Prostate gland (tissue), 2 donors: ENCODE data around the gene KNCN. TPM values are rescaled to one million over a fixed set of nuclear protein-coding genes. Genes with fewer than 3 reads are reported as not detected.

Experiments
- DNase-seq: peaks from one replicate; pipeline ENCODE4 v3.0.0-alpha.2; 2019; ENCODE audit warnings: low spot score
- H3K27ac ChIP-seq, 2 donors: fragments of 200-600 bp; sonication (generic); 2 replicates each; pipeline ENCODE4 v1.5.1; 2017 to 2019
- H3K27me3 ChIP-seq: fragments of 200-600 bp; sonication (generic); replicated peaks from 2 replicates; pipeline ENCODE4 v1.5.1; 2019; ENCODE audit not compliant: insufficient read depth
- H3K36me3 ChIP-seq, 2 donors: fragments of 200-600 bp; sonication (generic); 1 replicate in 1 of 2; 2 replicates in 1 of 2; pipeline versions ENCODE4 v1.5.1 to v1.8.1; 2017 to 2019
- H3K4me1 ChIP-seq: fragments of 200-600 bp; sonication (generic); replicated peaks from 2 replicates; pipeline ENCODE4 v1.5.1; 2019
- H3K4me3 ChIP-seq, 2 donors: fragments of 200-600 bp; sonication (generic); 2 replicates each; pipeline ENCODE4 v1.5.1; 2017 to 2019
- H3K9me3 ChIP-seq: fragments of 200-600 bp; sonication (generic); 2 replicates; pipeline ENCODE4 v1.5.1; 2017
- CTCF ChIP-seq, 4 experiments: fragments of 200-600 bp in 2 of 4; fragments of 450-650 bp in 2 of 4; sonication (generic) in 2 of 4; IDR thresholded peaks; 1 replicate in 3 of 4; 2 replicates in 1 of 4; pipeline ENCODE4 v1.5.1; 2016 to 2019; ENCODE audit warnings: antibody characterized with exemption in 4 of 4, mild to moderate bottlenecking in 2 of 4, moderate library complexity in 2 of 4
- POLR2A ChIP-seq: fragments of 450-650 bp; IDR thresholded peaks from one replicate; pipeline ENCODE4 v1.6.1; 2016; ENCODE audit warnings: antibody characterized with exemption, mild to moderate bottlenecking
- POLR2AphosphoS5 ChIP-seq: sonication (generic); formaldehyde crosslinking; IDR thresholded peaks from one replicate; pipeline ENCODE4 v1.6.1; 2017; ENCODE audit warnings: antibody characterized with exemption
- WGBS: methylation state at CpG from one replicate; pipeline ENCODE4 v1.1.5; 2018; 5-methylcytosine and 5-hydroxymethylcytosine counted together
- intact Hi-C: fragments of 100-400 bp; cut with DNase I; formaldehyde crosslinking; loops from one replicate; pipeline ENCODE4 v1.14.2; 2022
- total RNA-seq, 2 donors: library from RNA; depleted of rRNA; stranded (reverse); fragments of >200 nt; gene quantifications; one replicate each; pipeline ENCODE4 v1.1.0, GENCODE V29; 2016

The KNCN gene
- total RNA-seq, 2 donors from 2014 or later, result not detected

DNA sequence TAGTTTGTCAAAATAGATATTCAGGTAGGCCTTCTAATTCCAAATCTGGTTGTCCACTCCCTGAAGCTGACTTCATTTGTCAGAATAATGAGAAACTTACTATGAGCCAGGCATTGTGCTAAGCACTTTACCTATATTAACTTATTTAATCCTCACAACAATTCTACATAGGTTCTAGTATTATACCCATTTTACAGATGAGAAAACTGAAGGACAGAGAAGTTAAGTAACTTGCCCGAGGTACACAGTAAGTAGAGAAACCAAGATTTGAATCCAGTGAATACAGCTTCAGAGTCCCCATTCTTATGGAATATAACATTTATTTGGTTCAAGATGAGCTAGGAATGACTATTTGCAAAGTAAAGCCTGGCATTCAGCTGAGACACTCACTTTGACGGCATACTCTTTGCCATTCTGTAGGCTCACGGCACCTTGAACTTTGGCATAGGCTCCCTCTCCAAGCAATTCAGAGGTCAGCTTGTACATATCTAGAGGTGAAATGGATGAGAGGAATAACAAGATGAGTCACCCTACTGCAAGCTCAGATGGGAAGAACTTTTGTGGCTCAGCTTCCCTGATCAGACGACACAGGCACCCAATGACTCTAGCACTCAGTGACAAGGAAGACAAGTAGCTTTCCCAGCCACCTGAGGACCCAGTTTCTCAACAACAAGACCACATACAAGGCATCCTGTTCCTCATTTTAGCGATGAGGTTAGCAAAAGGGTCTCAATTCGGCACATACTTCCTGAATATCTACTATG is 28.9 kb upstream of the KNCN start:
- TF ChIP-seq POLR2A, result no peak
- Histone ChIP-seq H3K27ac (no peak overlapping the region), H3K4me3 (no peak overlapping the region), H3K9me3 (no peaks in the 10 kb centered on the region), H3K27me3 (no peaks in the 10 kb centered on the region), H3K4me1 (no peaks in the 10 kb centered on the region), H3K36me3 (no peaks in the 10 kb centered on the region)
- no peak for DNase-seq
- WGBS, result 90% methylated on average over 6 of the region's 6 CpGs
- intact Hi-C loops, result no loop called here

DNA sequence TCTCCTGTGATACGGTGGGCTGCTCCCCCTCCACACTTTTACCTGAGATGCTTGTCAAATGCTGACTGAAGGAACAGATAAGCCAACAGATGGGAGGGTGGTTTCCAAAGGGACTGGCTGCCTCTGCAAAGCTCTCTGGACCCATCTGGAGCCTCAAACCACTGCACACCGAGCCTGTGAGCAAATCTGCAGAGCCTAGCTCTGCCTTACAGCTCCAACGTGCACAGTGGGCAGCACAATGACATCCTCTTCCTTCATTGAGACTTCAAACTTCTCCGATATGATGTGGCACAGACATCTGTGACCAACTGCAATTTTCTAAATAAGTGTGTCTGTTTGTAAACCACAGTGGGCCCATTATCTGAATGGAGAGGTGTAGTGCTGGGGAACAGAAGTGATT is 26.2 kb upstream of the KNCN start:
- 94% methylated on average over 4 of the region's 4 CpGs for WGBS

GRCh38 chr1:46576596-46576995 is 25.1 kb upstream of the KNCN start:
- H3K4me3 ChIP-seq, result no peak overlapping the region
- H3K4me1 ChIP-seq, result no peaks in the 10 kb centered on the region
- no peaks in the 10 kb centered on the region for H3K36me3 ChIP-seq
- H3K9me3 ChIP-seq, result no peaks in the 10 kb centered on the region
- H3K27ac ChIP-seq, result no peak overlapping the region
- 89% methylated on average over 6 of the region's 6 CpGs for WGBS
- intact Hi-C loops, result no loop called here
- no peak for DNase-seq
- no peak for TF ChIP-seq CTCF (IDR thresholded peaks at IDR 0.05)
- no peak for TF ChIP-seq POLR2A
- TF ChIP-seq POLR2AphosphoS5, result no peak
- no peaks in the 10 kb centered on the region for H3K27me3 ChIP-seq

More for the DNA sequence above, 26.2 kb upstream of the KNCN start:
- Histone ChIP-seq H3K27me3 (no peaks in the 10 kb centered on the region), H3K4me1 (no peaks in the 10 kb centered on the region), H3K27ac (no peak overlapping the region), H3K9me3 (no peaks in the 10 kb centered on the region), H3K36me3 (no peaks in the 10 kb centered on the region), H3K4me3 (no peak overlapping the region)
- DNase-seq, result no peak
- TF ChIP-seq POLR2AphosphoS5 (no peak), CTCF (IDR thresholded peaks at IDR 0.05) (no peak)
- intact Hi-C loops, result no loop called here

GRCh38 chr1:46575778-46576177 is 24.3 kb upstream of the KNCN start:
- no peaks in the 10 kb centered on the region for H3K9me3 ChIP-seq
- WGBS, result 70% methylated on average over 3 of the region's 3 CpGs
- no peak for TF ChIP-seq CTCF (IDR thresholded peaks at IDR 0.05)
- H3K27me3 ChIP-seq, result no peaks in the 10 kb centered on the region
- H3K4me3 ChIP-seq, result no peak overlapping the region
- intact Hi-C loops, result no loop called here
- no peaks in the 10 kb centered on the region for H3K4me1 ChIP-seq
- no peaks in the 10 kb centered on the region for H3K36me3 ChIP-seq
- H3K27ac ChIP-seq, result no peak overlapping the region
- DNase-seq, result no peak

DNA sequence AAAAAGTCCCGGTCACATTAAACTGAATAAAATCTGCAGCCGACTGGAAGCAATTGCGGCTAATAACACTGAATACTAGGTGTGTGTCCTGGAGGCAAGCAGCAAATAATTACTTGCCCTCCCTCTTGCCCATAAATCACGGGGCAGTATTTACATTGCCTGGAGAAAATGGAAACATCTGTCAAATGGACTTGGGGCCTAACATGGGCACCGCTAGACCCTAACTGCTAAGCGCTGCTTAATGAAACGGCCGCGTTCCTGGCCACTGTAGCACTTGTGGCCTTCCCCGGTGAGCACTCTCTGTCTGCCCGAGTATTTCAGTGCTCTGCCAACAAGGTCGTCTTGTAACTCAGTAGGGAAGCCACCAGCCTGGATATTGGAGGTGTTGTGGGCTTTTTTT is 23.9 kb upstream of the KNCN start:
- 55% methylated on average over 12 of the region's 12 CpGs for WGBS
- no peaks in the 10 kb centered on the region for H3K9me3 ChIP-seq
- no peaks in the 10 kb centered on the region for H3K36me3 ChIP-seq

More for the DNA sequence above, 23.9 kb upstream of the KNCN start:
- TF ChIP-seq POLR2A, result no peak
- no peak for TF ChIP-seq CTCF (IDR thresholded peaks at IDR 0.05)
- no peak for TF ChIP-seq POLR2AphosphoS5
- no peak overlapping the region for H3K27ac ChIP-seq
- DNase-seq, result no peak
- intact Hi-C loops, result no loop called here
- no peaks in the 10 kb centered on the region for H3K4me1 ChIP-seq
- no peak overlapping the region for H3K4me3 ChIP-seq
- no peaks in the 10 kb centered on the region for H3K27me3 ChIP-seq
